NCI-H1048 (cell line): ENCODE measurements around the gene DAP.

ENCODE experiments used
- DNase-seq: peaks from one replicate; lab custom pipeline; 2025; lab: John Stamatoyannopoulos, UW

DAP gene

GRCh38 chr5:10760096-10760920 lies 726 bp downstream of the DAP start:
- DNase-seq = no peak

- DNase-seq = no peak
Measured at GRCh38 chr5:10759111-10759510, 1.9 kb downstream of the DAP start.

- DNase-seq = no peak
Measured at GRCh38 chr5:10757922-10758555, 3.0 kb downstream of the DAP start.

GRCh38 chr5:10757043-10757442 lies 4.0 kb downstream of the DAP start:
- DNase-seq = no peak

GRCh38 chr5:10756549-10756948 lies 4.5 kb downstream of the DAP start:
- DNase-seq = no peak

- no peak for DNase-seq
Measured at GRCh38 chr5:10753178-10753577, 7.9 kb downstream of the DAP start.

GRCh38 chr5:10752451-10752850 lies 8.6 kb downstream of the DAP start:
- DNase-seq = no peak

GRCh38 chr5:10750909-10751308 lies 10.1 kb downstream of the DAP start:
- no peak for DNase-seq

- no peak for DNase-seq
Measured at GRCh38 chr5:10747678-10748622, 13.1 kb downstream of the DAP start.

- no peak for DNase-seq
Measured at GRCh38 chr5:10746711-10747110, 14.3 kb downstream of the DAP start.

- DNase-seq = no peak
Measured at GRCh38 chr5:10745133-10745532, 15.9 kb downstream of the DAP start.

GRCh38 chr5:10744681-10745080 lies 16.4 kb downstream of the DAP start:
- no peak for DNase-seq

- no peak for DNase-seq
Measured at GRCh38 chr5:10743951-10744350, 17.1 kb downstream of the DAP start.

- no peak for DNase-seq
Measured at GRCh38 chr5:10743526-10743925, 17.5 kb downstream of the DAP start.

- no peak for DNase-seq
Measured at GRCh38 chr5:10741661-10742060, 19.4 kb downstream of the DAP start.

- no peak for DNase-seq
Measured at GRCh38 chr5:10740384-10740783, 20.6 kb downstream of the DAP start.

- DNase-seq = no peak
Measured at GRCh38 chr5:10737880-10738279, 23.2 kb downstream of the DAP start.

GRCh38 chr5:10736808-10737207 lies 24.2 kb downstream of the DAP start:
- DNase-seq = no peak

- no peak for DNase-seq
Measured at GRCh38 chr5:10736354-10736753, 24.7 kb downstream of the DAP start.

- DNase-seq = no peak
Measured at GRCh38 chr5:10735569-10736276, 25.3 kb downstream of the DAP start.

GRCh38 chr5:10734832-10735523 lies 26.1 kb downstream of the DAP start:
- DNase-seq = no peak
